ENCODE measurements around the gene RNF7.
"Not testable (repeated sequence)": the region's sequence is repeated elsewhere in the genome, so short reads cannot be mapped to it uniquely, and the experiment has no call there.

RNF7 gene

GRCh38 chr3:141782386-141782932, 44.4 kb downstream of the RNF7 start:
- no peak for DNase-seq (ENCODE audit: low read depth)

- DNase-seq (ENCODE audit: low read depth) = no peak
Measured at GRCh38 chr3:141783632-141784031, 45.5 kb downstream of the RNF7 start.

GRCh38 chr3:141784096-141784495, 46.0 kb downstream of the RNF7 start:
- no peak for DNase-seq (ENCODE audit: low read depth)

- no peak for DNase-seq (ENCODE audit: low read depth)
Measured at GRCh38 chr3:141784531-141784930, 46.4 kb downstream of the RNF7 start.

GRCh38 chr3:141788149-141788548, 50.1 kb downstream of the RNF7 start:
- DNase-seq (ENCODE audit: low read depth) = no peak

GRCh38 chr3:141788750-141789149, 50.7 kb downstream of the RNF7 start:
- DNase-seq (ENCODE audit: low read depth) = not testable (repeated sequence)

GRCh38 chr3:141789281-141789680, 51.2 kb downstream of the RNF7 start:
- DNase-seq (ENCODE audit: low read depth) = no peak

GRCh38 chr3:141790171-141790570, 52.1 kb downstream of the RNF7 start:
- DNase-seq (ENCODE audit: low read depth) = no peak

GRCh38 chr3:141792495-141792894, 54.4 kb downstream of the RNF7 start:
- no peak for DNase-seq (ENCODE audit: low read depth)

GRCh38 chr3:141793476-141794260, 55.6 kb downstream of the RNF7 start:
- no peak for DNase-seq (ENCODE audit: low read depth)

- no peak for DNase-seq (ENCODE audit: low read depth)
Measured at GRCh38 chr3:141795276-141795675, 57.2 kb downstream of the RNF7 start.

- DNase-seq (ENCODE audit: low read depth) = no peak
Measured at GRCh38 chr3:141795741-141796080, 57.6 kb downstream of the RNF7 start.

GRCh38 chr3:141796081-141796888, 58.2 kb downstream of the RNF7 start:
- no peak for DNase-seq (ENCODE audit: low read depth)

All from HS-5 (cell line).